ENCODE results near the gene GNB4.

GRCh38 chr3:179428876-179429548 lies 22.3 kb downstream of the GNB4 start:
- TF ChIP-seq, protein P1, sequence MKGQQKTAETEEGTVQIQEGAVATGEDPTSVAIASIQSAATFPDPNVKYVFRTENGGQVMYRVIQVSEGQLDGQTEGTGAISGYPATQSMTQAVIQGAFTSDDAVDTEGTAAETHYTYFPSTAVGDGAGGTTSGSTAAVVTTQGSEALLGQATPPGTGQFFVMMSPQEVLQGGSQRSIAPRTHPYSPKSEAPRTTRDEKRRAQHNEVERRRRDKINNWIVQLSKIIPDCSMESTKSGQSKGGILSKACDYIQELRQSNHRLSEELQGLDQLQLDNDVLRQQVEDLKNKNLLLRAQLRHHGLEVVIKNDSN (IDR thresholded peaks at IDR 0.05): no peak
- TF ChIP-seq TAF1 (IDR thresholded peaks at IDR 0.05; ENCODE audit: low read depth) (no peak), CREB1 (IDR thresholded peaks at IDR 0.05; ENCODE audit: low read depth) (no peak)

All from Ishikawa (cell line).